Coronary artery (tissue), 2 donors: ENCODE results near the gene SYNPO.

Experiments used
- DNase-seq: peaks from one replicate; pipeline ENCODE4 v3.0.0-alpha.2; 2017; ENCODE audit warnings: low spot score
- H3K27ac ChIP-seq, 2 donors: fragments of 200-600 bp; sonication (generic); one replicate each; pipeline ENCODE4 v1.5.1; 2016 to 2019
- H3K4me3 ChIP-seq: fragments of 200-600 bp; sonication (generic); 2 replicates; pipeline ENCODE4 v1.5.1; 2016; ENCODE audit warnings: mild to moderate bottlenecking, moderate library complexity
- CTCF ChIP-seq: fragments of 200-600 bp; sonication (generic); IDR thresholded peaks from one replicate; pipeline ENCODE4 v1.5.1; 2019; ENCODE audit warnings: antibody characterized with exemption

SYNPO gene

GRCh38 chr5:150641006-150641570 is 628 bp downstream of the SYNPO start:
- TF ChIP-seq CTCF, result no peak
- DNase-seq, result no peak
- Histone ChIP-seq H3K4me3 (peak overlapping the region; percentile 58), H3K27ac (peak overlapping the region; percentile 96 to 99)

GRCh38 chr5:150641824-150642566 is 1.5 kb downstream of the SYNPO start:
- H3K4me3 ChIP-seq, result peak overlapping the region; percentile 58
- peak overlapping the region; percentile 96 to 99 for H3K27ac ChIP-seq
- no peak for TF ChIP-seq CTCF
- no peak for DNase-seq

GRCh38 chr5:150642567-150642927 is 2.1 kb downstream of the SYNPO start:
- Histone ChIP-seq H3K27ac (peak overlapping the region; percentile 96 to 99), H3K4me3 (peak overlapping the region; percentile 58)
- DNase-seq, result no peak
- TF ChIP-seq CTCF, result no peak

- no peak for DNase-seq
- H3K4me3 ChIP-seq, result peak overlapping the region; percentile 33
- TF ChIP-seq CTCF, result no peak
- H3K27ac ChIP-seq, result peak overlapping the region; percentile 96 to 99
These were observed 2.7 kb downstream of the SYNPO start for GRCh38 chr5:150642991-150643710.

GRCh38 chr5:150644058-150644457 is 3.6 kb downstream of the SYNPO start:
- no peak overlapping the region for H3K4me3 ChIP-seq

GRCh38 chr5:150644514-150644913 is 4.1 kb downstream of the SYNPO start:
- TF ChIP-seq CTCF, result no peak
- DNase-seq, result no peak
- peak overlapping the region; percentile 96 to 99 for H3K27ac ChIP-seq
- peak overlapping the region; percentile 31 for H3K4me3 ChIP-seq

More at GRCh38 chr5:150644058-150644457, 3.6 kb downstream of the SYNPO start:
- TF ChIP-seq CTCF, result no peak
- peak overlapping the region; percentile 96 to 99 for H3K27ac ChIP-seq
- DNase-seq, result no peak
